ENCODE data around the gene TKT. TPM values are rescaled to one million over a fixed set of nuclear protein-coding genes. Genes with fewer than 3 reads are reported as not detected.

Gene TKT
- total RNA-seq, 1 donor from 2014 or later = 41.6 TPM

DNA sequence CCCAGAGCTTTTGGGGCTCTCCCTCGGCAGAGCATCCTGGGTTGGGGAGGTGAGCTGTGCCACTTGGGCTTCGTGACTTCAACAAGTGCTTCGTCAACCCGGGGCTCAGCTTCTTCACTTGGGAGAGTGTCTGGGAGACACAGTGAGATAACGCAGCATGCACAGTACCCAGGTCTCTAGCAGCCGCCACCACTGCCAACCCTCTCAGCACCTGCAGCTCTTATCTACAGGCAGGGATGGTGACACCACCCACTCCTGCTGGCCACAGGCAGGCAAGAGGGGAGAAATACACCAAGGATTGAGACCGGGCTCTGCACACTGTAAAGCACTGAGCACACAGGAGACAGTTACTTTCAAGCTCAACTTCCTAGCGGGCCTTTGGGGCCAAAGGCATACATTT, 11.6 kb downstream of the TKT start:
- peak; percentile 72 for ATAC-seq
- intact Hi-C loops (cut with micrococcal nuclease) = no loop called here
- peak; percentile 62 for DNase-seq

- ATAC-seq = no peak
- intact Hi-C loops (cut with micrococcal nuclease) = no loop called here
- DNase-seq = no peak
Measured at GRCh38 chr3:53243785-53244184, 12.0 kb downstream of the TKT start.

GRCh38 chr3:53243165-53243564, 12.7 kb downstream of the TKT start:
- intact Hi-C loops (cut with micrococcal nuclease) = no loop called here
- peak; percentile 17 for ATAC-seq
- DNase-seq = peak; percentile 49

DNA sequence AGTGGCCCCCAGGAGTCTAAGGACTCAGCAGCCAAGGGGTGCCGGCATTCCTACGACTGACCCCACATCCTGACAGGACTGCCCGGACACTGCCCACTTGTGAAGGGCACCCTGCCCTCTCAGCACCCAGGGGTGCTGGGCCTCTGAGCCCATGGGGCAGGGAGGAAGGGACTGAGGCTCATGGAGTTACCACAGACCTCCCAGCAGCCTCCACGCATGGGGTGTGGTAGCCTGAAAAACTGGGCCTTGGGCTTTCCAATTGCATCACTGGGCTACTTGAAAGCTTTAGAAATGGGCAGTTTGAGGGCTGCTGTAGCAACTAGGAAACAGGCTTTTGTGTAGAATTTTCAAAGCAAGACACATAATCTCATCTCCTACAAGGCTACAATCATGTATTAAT, 13.2 kb downstream of the TKT start:
- intact Hi-C loops (cut with micrococcal nuclease) = no loop called here
- ATAC-seq (peak; percentile 8), DNase-seq (no peak)

GRCh38 chr3:53242155-53242554, 13.7 kb downstream of the TKT start:
- DNase-seq = peak; percentile 59
- peak; percentile 74 for ATAC-seq
- intact Hi-C loops (cut with micrococcal nuclease) = no loop called here

DNA sequence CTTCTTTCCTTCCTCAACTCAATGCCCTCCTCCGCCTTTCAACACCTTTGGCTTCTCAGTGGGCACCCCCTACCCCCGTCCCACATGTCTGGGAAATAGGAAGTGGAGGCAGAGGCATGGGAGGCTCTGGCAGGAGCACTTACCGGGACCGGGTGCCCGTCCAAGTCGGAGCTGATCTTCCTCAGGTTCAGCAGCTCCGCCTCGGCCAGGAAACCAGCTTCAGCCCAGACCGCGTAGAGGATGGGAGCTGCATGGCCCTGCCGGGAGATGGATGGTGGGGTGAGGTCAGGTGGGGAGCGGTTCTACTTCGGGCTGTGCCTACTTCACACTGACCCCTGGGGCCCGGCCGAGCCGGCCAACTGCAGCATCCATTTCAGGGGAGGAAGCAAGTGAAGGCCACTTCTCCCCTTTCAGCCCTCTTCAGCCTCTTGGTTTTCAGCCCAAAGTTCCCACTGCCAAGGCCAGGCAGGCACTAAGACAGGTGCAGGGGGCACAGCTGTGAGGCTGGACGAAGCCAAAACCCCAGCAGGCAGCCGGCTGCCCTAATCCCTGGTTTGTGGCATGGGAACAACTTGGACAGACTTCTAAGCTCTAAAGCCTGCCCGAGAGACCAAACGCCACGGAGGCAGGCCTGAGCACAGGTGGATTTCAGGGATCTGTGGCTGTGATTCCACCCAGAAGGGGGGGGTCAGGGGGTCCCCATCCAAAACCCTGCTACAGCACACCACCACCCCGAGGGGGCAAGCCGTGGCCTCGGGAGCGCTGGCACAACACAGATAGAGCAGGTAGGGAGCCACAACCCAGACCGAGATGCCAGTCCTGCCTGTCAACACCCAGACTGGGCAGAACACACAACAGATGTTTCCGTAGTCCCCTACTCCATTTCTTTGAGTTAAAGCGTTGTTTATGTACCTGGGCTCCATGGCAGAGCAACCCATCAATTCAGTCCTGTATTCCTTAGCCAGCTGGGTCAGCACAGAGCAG, 14.5 kb downstream of the TKT start:
- DNase-seq (no peak), ATAC-seq (peak; percentile 14)
- intact Hi-C loops (cut with micrococcal nuclease) = no loop called here

DNA sequence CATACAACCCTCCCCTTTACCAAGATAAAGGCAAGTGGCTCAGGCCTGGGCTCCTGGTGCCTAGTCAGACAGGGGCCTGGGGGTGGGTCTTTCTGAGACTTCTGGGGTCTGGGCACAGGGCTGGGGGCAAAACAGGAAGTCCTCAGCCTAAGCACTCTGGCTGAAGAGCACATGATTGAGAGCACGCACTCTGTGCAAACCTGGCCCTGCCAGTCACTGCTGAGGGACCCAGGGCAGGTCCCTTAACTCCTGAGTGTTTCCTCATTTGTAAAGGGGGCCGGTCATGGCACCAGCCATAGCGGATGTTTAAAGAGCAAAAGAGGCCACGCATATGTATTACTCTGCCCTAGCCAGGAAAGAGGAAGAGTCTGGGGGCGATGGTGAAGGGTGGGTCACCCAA, 16.0 kb downstream of the TKT start:
- DNase-seq (no peak), ATAC-seq (no peak)
- intact Hi-C loops (cut with micrococcal nuclease) = no loop called here

GRCh38 chr3:53238886-53239285, 16.9 kb downstream of the TKT start:
- ATAC-seq = no peak
- no peak for DNase-seq
- intact Hi-C loops (cut with micrococcal nuclease) = no loop called here

- ATAC-seq = no peak
- no peak for DNase-seq
- intact Hi-C loops (cut with micrococcal nuclease) = no loop called here
Measured at GRCh38 chr3:53238051-53238850, 17.6 kb downstream of the TKT start.

DNA sequence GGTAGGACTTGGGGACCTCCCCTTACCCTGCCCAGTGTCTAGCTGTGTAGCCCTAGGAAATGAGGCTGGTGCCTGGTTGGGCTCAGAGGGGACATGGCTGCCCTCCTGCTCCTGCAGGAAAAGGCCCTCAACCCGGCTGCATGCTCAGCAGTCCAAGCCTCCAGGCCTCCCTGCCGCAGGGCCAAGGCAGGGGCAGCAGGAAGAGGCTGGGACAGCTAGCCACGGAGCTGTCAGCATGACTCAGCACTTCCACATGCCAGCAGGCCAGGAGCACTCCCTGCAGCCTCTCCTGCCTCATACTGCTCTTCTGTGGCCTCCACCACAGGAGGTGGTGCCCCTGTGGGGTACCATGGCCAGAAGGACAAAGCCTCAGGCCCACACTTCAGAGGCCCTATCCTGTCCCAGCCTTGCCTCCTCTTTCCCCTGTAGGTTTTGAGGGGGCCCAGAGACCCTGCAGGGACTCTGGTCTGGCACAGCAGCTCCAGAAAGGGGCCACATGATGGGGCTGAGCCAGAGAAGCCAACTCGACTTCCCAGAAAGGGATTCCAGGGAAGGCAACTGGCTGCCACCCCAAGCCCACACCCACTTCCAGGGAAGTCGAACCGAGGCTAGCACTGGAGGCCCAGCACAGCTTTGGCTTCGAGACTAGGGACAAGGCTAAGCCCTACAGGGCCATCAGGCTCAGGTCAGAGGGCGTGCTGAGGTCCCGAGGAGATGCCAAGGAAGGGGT, 19.5 kb downstream of the TKT start:
- ATAC-seq (peak; percentile 89), DNase-seq (peak; percentile 84)
- intact Hi-C loops (cut with micrococcal nuclease) = no loop called here

GRCh38 chr3:53235545-53235944, 20.3 kb downstream of the TKT start:
- DNase-seq (no peak), ATAC-seq (no peak)
- intact Hi-C loops (cut with micrococcal nuclease) = no loop called here

DNA sequence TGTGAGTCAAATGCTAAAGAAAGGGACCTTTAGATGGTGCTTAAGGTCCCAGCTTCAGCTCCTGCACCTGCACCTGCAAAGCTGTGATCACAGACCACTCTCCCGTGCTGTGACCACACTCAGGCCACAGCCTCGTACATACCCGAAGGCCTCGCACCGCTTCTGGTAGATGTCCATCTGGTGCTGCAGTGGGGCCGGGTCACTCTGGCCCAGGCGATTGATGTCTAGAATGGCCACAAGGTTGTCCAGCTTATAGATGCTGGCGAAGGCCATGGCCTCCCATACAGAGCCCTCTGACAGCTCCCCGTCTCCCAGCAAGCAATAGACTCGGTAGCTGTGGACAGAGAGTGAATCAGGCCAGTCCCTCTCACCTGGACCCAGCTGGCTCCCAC, 21.0 kb downstream of the TKT start:
- no peak for DNase-seq
- intact Hi-C loops (cut with micrococcal nuclease) = no loop called here
- ATAC-seq = no peak

DNA sequence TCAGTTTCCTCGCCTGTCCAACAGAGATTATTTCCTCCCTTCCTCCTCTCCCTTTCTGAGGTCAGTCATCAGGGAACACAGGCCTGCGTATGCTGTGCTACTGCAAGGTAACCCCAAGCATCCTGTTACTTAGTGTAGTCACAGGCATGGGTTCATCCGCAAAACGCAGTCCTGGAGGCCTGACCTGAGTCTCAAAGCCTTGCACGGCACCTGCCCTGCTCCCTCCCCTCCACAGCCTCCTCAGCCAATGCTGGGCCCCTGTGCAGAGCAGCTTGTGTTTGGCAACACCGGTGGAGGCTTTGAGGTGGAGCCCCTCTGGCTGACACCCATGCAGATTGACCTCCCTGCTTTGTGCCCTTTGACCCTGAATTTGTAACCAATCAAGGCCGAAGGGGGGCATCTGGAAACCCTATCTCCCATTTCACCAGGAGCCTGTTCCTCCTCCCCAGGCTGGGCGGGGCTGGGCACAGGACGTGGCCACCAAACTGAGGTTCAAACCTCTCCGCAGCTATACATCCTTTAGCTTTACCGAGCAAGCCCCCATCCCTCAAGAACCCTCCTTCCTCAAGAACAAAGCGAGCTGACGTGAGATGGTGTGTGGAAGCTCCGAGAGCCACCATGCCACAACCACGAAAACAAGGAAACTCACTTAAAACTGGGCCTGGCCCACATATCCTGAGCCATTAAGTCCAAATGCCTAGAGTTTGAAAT, 21.5 kb downstream of the TKT start:
- DNase-seq (no peak), ATAC-seq (no peak)

GRCh38 chr3:53232641-53233377, 23.0 kb downstream of the TKT start:
- no peak for ATAC-seq
- peak; percentile 25 for DNase-seq
- intact Hi-C loops (cut with micrococcal nuclease) = no loop called here

More for the DNA sequence above, 21.5 kb downstream of the TKT start:
- intact Hi-C loops (cut with micrococcal nuclease) = no loop called here

DNA sequence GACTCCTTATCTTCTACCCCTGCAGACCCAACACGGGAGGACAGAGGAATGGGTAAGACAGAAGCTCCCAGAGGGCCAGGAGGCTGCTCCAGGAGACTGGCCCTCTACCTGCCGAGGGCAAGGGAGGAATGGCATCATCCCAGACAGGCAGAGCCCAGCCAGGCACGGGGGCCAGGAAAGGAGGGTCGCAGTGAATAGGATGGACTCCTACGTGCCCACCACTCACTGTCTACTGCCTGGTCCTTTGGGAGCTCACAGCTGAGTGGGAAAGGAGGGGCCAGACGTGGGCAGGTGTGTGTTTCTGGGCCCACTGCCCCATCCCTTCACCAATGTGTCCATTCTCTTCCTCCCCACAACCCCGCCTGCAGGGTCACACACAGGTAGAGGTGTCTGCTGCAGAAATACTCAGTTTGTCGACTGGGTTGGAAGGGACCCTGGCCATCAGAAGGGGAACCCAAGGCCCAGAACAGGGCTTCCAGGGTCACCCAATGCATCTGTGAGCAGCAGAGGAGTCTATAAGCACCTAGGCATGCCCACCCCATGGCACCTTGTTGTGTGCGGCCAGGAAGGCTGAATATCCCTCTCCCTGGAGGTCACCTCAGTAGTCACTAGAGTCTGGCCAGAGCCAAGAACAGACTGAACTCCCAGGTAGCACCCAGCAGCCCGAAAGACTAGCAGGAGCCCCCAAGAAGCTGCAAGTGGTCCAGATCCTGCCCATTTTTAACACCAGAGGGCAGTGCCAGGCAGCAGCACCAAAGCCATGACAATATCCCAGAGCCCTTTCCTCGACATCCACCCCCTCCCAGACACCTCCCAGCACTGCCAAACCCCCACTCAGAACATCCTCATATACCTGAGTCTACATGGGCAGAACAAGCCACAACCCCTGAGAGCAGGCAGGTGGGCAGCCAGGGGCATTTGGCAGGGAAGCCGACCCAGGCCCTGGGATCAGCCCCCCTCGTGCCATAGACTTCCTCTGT, 24.0 kb downstream of the TKT start:
- DNase-seq (peak; percentile 23), ATAC-seq (no peak)
- intact Hi-C loops (cut with micrococcal nuclease) = no loop called here

- DNase-seq = peak; percentile 9
- intact Hi-C loops (cut with micrococcal nuclease) = no loop called here
- ATAC-seq = no peak
Measured at GRCh38 chr3:53230789-53231188, 25.0 kb downstream of the TKT start.

- DNase-seq = peak; percentile 15
- ATAC-seq = no peak
- intact Hi-C loops (cut with micrococcal nuclease) = no loop called here
Measured at GRCh38 chr3:53230041-53230621, 25.7 kb downstream of the TKT start.
